Loucy (cell line): Measurements from ENCODE around the gene FGFR4.

Source experiments
- H2AFZ ChIP-seq: fragments of 200-600 bp; sonication (generic); 2 replicates; pipeline ENCODE4 v1.6.0; 2016; ENCODE audit warnings: antibody characterized with exemption, mild to moderate bottlenecking, low read length, moderate library complexity
- H3F3A ChIP-seq: fragments of 200-600 bp; 2 replicates; pipeline ENCODE4 v1.6.0; 2016; ENCODE audit warnings: antibody characterized with exemption, low read depth, mild to moderate bottlenecking
- H3K27me3 ChIP-seq: fragments of 200-600 bp; sonication (generic); 2 replicates; pipeline ENCODE4 v1.6.1; 2014; ENCODE audit warnings: low read length, mild to moderate bottlenecking; ENCODE audit not compliant: insufficient read depth, poor library complexity, severe bottlenecking
- H3K36me3 ChIP-seq: fragments of 200-600 bp; sonication (generic); 2 replicates; pipeline ENCODE4 v1.6.1; 2016; ENCODE audit warnings: low read length; ENCODE audit not compliant: insufficient read depth
- H3K4me1 ChIP-seq: fragments of 200-600 bp; sonication (generic); 2 replicates; pipeline ENCODE4 v1.5.1; 2014; ENCODE audit warnings: low read length, mild to moderate bottlenecking; ENCODE audit not compliant: insufficient read depth, poor library complexity, severe bottlenecking
- H3K4me2 ChIP-seq: fragments of 200-600 bp; sonication (generic); 2 replicates; pipeline ENCODE4 v1.6.0; 2014; ENCODE audit warnings: antibody characterized with exemption, low read length, low read depth, mild to moderate bottlenecking; ENCODE audit not compliant: poor library complexity, severe bottlenecking
- H3K4me3 ChIP-seq: fragments of 200-600 bp; sonication (generic); 2 replicates; pipeline ENCODE4 v1.5.1; 2014; ENCODE audit warnings: low read length, mild to moderate bottlenecking, mixed read lengths; ENCODE audit not compliant: poor library complexity, severe bottlenecking
- H3K79me2 ChIP-seq: fragments of 200-600 bp; sonication (generic); 2 replicates; pipeline ENCODE4 v1.6.1; 2014; ENCODE audit warnings: low read length; ENCODE audit not compliant: insufficient read depth
- H3K9ac ChIP-seq: fragments of 200-600 bp; sonication (generic); 2 replicates; pipeline ENCODE4 v1.6.0; 2014; ENCODE audit warnings: mild to moderate bottlenecking, low read depth, low read length, moderate library complexity; ENCODE audit not compliant: poor library complexity, severe bottlenecking
- H3K9me2 ChIP-seq: fragments of 200-600 bp; sonication (generic); replicated peaks from 2 replicates; pipeline ENCODE4 v1.6.1; 2016; ENCODE audit warnings: low read depth, low read length, mixed read lengths
- H3K9me3 ChIP-seq: fragments of 200-600 bp; sonication (generic); 2 replicates; pipeline ENCODE4 v1.6.1; 2014; ENCODE audit warnings: mild to moderate bottlenecking, antibody characterized with exemption, low read length, low read depth; ENCODE audit not compliant: insufficient read depth
- H4K20me1 ChIP-seq: fragments of 200-600 bp; sonication (generic); 2 replicates; pipeline ENCODE4 v1.6.0; 2014; ENCODE audit warnings: antibody characterized with exemption, low read length, mild to moderate bottlenecking; ENCODE audit not compliant: insufficient read depth, poor library complexity, severe bottlenecking
- CTCF ChIP-seq: fragments of 200-600 bp; sonication (generic); conservative IDR thresholded peaks from 2 replicates; pipeline ENCODE4 v1.5.1; 2014; ENCODE audit warnings: mild to moderate bottlenecking, antibody characterized with exemption, low read length
- EZH2phosphoT487 ChIP-seq: fragments of 200-600 bp; IDR thresholded peaks from 2 replicates; pipeline ENCODE4 v1.6.1; 2018; ENCODE audit warnings: antibody characterized with exemption, mild to moderate bottlenecking, moderate library complexity, borderline replicate concordance

The FGFR4 gene

DNA sequence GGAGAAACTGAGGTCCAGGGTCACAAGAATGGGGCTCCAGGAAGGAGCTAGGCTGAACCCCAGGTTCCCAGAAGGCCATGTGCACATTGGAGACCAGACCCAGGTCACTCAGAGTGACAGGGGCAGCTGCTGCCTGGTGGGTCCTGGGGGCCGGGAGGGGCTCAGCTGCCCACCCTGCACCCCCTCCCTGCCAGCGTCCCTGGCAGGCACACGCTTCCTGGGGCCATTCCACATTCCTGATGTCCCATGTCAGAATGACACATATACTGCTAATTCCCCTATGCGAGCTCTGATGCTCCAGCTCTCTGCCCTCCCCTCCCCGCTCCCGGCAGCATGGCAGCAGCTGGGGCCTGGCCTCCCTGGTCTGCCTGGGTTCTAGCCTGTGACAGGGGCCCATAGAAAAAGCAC is 14.0 kb downstream of the FGFR4 start:
- Histone ChIP-seq H3K4me3 (no peak overlapping the region), H2AFZ (no peak overlapping the region), H3K79me2 (no peaks in the 10 kb centered on the region), H3K9me3 (no peaks in the 10 kb centered on the region), H3K9ac (no peak overlapping the region), H3F3A (no peaks in the 10 kb centered on the region), H4K20me1 (no peaks in the 10 kb centered on the region), H3K36me3 (no peaks in the 10 kb centered on the region), H3K9me2 (no peaks in the 10 kb centered on the region), H3K4me1 (no peaks in the 10 kb centered on the region), H3K27me3 (no peaks in the 10 kb centered on the region), H3K4me2 (no peak overlapping the region)
- TF ChIP-seq EZH2phosphoT487 (no peak), CTCF (no peak)

GRCh38 chr5:177103523-177104253 is 17.0 kb downstream of the FGFR4 start:
- no peak overlapping the region for H3K9ac ChIP-seq
- H3K9me2 ChIP-seq, result no peaks in the 10 kb centered on the region

DNA sequence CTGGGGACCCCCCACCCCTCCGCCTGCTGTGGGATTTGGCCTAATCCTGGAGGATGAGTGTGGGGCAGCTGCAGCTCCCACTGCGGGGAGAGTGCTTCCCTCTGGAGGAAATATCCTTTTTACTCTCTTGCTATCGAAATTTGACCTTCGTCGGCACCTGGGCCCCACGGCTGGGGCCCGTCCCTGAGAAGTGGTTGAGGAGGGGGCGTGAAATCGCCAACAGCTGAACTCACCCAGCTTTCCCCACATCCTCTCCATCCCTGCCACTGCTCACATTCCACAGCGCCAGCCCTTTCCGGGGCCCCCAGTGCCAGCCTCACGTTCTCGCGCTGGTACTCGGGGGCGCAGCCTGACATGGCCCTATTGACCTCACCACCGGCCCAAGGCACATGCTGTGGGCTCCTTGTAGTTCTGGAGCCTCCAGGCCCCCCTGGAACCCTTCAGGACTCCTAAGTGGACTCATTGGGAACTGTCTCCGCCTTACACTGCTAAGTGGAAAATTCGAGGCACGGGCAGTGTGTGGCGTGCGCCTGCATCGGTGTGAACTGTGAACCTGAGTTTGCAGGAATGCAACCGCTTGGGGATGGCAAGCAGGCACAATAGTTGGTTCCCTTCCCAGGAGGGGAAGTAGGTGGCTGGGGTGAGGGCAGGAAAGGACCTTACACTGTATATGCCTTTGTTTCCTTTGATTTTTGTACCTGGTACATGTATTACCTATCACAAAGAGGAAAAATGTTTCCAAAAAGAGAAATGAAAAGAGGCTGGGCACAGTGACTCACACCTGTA is 19.2 kb downstream of the FGFR4 start:
- TF ChIP-seq EZH2phosphoT487, result no peak
- TF ChIP-seq CTCF, result no peak

More at GRCh38 chr5:177103523-177104253, 17.0 kb downstream of the FGFR4 start:
- H3K36me3 ChIP-seq, result no peaks in the 10 kb centered on the region
- no peak for TF ChIP-seq EZH2phosphoT487
- H3K4me3 ChIP-seq, result no peak overlapping the region
- H4K20me1 ChIP-seq, result no peaks in the 10 kb centered on the region
- no peak overlapping the region for H3K4me2 ChIP-seq
- no peak overlapping the region for H2AFZ ChIP-seq
- H3K27me3 ChIP-seq, result no peaks in the 10 kb centered on the region
- H3K79me2 ChIP-seq, result no peaks in the 10 kb centered on the region
- no peaks in the 10 kb centered on the region for H3F3A ChIP-seq
- H3K9me3 ChIP-seq, result no peaks in the 10 kb centered on the region
- no peaks in the 10 kb centered on the region for H3K4me1 ChIP-seq

More for the DNA sequence above, 19.2 kb downstream of the FGFR4 start:
- no peaks in the 10 kb centered on the region for H3K9me2 ChIP-seq
- H3F3A ChIP-seq, result no peaks in the 10 kb centered on the region
- H2AFZ ChIP-seq, result no peak overlapping the region
- H3K79me2 ChIP-seq, result no peaks in the 10 kb centered on the region
- H3K36me3 ChIP-seq, result no peaks in the 10 kb centered on the region
- no peaks in the 10 kb centered on the region for H3K27me3 ChIP-seq
- H3K4me1 ChIP-seq, result no peaks in the 10 kb centered on the region
- no peaks in the 10 kb centered on the region for H4K20me1 ChIP-seq
- no peak overlapping the region for H3K9ac ChIP-seq
- H3K4me3 ChIP-seq, result no peak overlapping the region
- H3K4me2 ChIP-seq, result no peak overlapping the region
- no peaks in the 10 kb centered on the region for H3K9me3 ChIP-seq
